ENCODE data around the gene PRIM1. TPM values are rescaled to one million over a fixed set of nuclear protein-coding genes. Genes with fewer than 3 reads are reported as not detected.
"Not testable (repeated sequence)": the region's sequence is repeated elsewhere in the genome, so short reads cannot be mapped to it uniquely, and the experiment has no call there.

PRIM1 gene
- total RNA-seq (23.2 TPM), polyA plus RNA-seq (6.2 TPM)

DNA sequence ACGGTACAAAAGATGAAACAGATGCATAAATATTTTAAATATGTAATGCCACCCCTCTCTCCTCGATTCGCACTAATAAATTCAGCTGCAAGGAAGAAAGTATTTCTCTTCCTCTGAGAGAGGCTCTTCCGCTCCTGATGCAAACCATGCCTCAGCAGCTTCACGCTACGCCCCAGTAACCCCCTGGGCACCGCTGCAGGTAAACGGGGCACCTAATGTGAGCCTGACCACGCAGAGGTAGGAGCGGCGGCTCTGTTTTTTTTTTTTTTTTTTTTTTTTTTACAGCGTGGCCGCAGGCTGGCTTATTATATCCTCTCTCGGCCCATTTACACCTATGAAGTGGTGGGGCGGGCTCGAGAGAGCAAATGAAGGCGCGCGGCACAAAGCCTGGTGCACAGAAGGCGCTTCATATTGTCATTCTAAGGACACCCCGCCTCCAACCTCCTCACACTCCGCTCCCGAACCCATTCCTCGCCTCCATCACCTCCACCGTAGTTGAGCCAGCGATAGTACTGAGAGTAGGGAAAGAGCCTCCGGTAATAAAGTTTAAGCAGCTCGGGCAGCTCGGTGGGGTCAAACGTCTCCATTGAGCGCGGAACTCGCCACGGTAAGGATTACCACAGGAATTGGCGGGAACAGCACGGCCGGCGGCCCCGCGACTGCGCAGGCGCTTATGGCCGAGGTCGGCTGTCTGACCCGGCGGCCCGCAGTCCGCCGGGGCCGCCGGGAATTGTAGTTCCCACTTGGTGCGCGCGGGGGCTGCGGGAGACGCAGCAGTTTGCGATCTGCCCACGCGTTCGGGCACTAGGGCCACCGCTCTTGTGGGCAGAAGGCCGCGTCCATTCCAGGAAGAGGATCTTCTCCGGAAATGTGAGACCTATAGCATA is at the start of gene PRIM1:
PRIM1 (minus strand) TSS at position 612 of the 887 bp plus-strand sequence; CDS start at position 587, 25 bp downstream.
- peak; percentile 18 for DNase-seq (ENCODE audit: extremely low spot score)
- Histone ChIP-seq H3K4me3 (ENCODE audit: low read depth, low read length) (peak within 1 kb of the TSS; percentile 87), H3K4me1 (ENCODE audit: insufficient read depth) (no peaks in the 10 kb centered on the region), H3K27ac (ENCODE audit: low read depth) (no peak within 1 kb of the TSS), H3K36me3 (ENCODE audit: insufficient read depth) (peaks cover 2% of the 10 kb centered on the region)
- WGBS: under 1% methylated on average over 64 of the region's 64 CpGs

DNA sequence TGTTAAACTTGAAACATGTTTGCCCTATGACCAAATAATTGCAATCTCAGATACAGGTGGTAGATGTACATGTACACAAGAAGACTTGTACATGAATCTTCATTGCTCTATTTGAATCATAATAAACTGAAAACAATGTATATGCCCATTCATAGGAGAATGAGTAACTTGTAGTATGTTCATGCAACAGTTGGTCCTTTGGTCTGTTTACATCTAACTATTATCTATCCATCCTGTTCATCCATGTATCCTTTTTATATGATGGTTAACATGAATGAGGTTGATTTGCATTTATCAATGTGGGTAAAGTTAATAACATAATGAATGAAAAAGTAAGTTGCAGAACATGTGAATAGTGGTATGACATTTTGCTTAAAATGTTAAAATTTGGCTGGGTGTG is 48.1 kb upstream of the PRIM1 start:
- H3K4me3 ChIP-seq (ENCODE audit: low read depth, low read length): no peak overlapping the region
- no peaks in the 10 kb centered on the region for H3K36me3 ChIP-seq (ENCODE audit: insufficient read depth)
- H3K4me1 ChIP-seq (ENCODE audit: insufficient read depth): no peaks in the 10 kb centered on the region
- no peak for DNase-seq (ENCODE audit: extremely low spot score)
- no peak overlapping the region for H3K27ac ChIP-seq (ENCODE audit: low read depth)

DNA sequence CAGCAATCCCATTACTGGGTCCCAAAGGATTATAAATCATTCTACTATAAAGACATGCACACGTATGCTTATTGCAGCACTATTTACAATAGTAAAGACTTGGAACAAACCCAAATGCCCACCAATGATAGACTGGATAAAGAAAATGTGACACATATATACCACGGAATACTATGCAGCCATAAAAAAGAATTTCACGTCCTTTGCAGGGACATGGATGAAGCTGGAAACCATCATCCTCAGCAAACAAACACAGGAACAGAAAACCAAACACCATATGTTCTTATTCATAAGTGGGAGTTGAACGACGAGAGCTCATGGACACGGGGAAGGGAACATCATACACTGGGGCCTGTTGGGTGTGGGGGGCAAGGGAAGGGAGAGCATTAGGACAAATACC is 47.2 kb upstream of the PRIM1 start:
- H3K27ac ChIP-seq (ENCODE audit: low read depth); H3K4me3 ChIP-seq (ENCODE audit: low read depth, low read length); H3K4me1 ChIP-seq (ENCODE audit: insufficient read depth); H3K36me3 ChIP-seq (ENCODE audit: insufficient read depth); DNase-seq (ENCODE audit: extremely low spot score): not testable (repeated sequence)
- 90% methylated on average over 6 of the region's 6 CpGs for WGBS

DNA sequence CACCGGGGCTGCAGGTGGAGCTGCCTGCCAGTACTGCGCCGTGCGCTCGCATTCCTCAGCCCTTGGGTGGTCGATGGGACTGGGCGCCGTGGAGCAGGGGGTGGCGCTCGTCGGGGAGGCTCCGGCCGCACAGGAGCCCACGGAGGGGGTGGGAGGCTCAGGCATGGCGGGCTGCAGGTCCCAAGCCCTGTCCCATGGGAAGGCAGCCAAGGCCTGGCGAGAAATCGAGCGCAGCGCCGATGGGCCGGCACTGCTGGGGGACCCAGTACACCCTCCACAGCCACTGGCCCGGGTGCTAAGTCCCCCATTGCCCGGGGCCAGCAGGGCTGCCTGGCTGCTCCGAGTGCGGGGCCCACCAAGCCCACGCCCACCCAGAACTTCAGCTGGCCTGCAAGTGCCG is 43.7 kb upstream of the PRIM1 start:
- WGBS: 97% methylated on average over 26 of the region's 27 CpGs
- H3K36me3 ChIP-seq (ENCODE audit: insufficient read depth); H3K4me1 ChIP-seq (ENCODE audit: insufficient read depth): not testable (repeated sequence)

DNA sequence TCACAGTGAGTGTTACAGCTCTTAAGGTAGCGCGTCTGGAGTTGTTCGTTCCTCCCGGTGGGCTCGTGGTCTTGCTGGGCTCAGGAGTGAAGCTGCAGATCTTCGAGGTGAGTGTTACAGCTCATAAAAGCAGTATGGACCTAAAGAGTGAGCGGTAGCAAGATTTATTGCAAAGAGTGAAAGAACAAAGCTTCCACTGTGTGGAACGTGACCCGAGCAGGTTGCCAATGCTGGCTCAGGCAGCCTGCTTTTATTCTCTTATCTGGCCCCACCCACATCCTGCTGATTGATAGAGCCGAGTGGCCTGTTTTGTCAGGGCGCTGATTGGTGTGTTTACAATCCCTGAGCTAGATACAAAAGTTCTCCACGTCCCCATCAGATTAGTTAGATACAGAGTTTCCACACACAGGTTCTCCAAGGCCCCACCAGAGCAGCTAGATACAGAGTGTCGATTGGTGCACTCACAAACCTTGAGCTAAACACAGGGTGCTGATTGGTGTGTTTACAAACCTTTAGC is 43.0 kb upstream of the PRIM1 start:
- H3K4me1 ChIP-seq (ENCODE audit: insufficient read depth); DNase-seq (ENCODE audit: extremely low spot score); H3K4me3 ChIP-seq (ENCODE audit: low read depth, low read length); H3K27ac ChIP-seq (ENCODE audit: low read depth); H3K36me3 ChIP-seq (ENCODE audit: insufficient read depth): not testable (repeated sequence)
- WGBS: 46% methylated on average over 13 of the region's 13 CpGs

More for the DNA sequence above, 43.7 kb upstream of the PRIM1 start:
- not testable (repeated sequence) for H3K4me3 ChIP-seq (ENCODE audit: low read depth, low read length); H3K27ac ChIP-seq (ENCODE audit: low read depth); DNase-seq (ENCODE audit: extremely low spot score)

DNA sequence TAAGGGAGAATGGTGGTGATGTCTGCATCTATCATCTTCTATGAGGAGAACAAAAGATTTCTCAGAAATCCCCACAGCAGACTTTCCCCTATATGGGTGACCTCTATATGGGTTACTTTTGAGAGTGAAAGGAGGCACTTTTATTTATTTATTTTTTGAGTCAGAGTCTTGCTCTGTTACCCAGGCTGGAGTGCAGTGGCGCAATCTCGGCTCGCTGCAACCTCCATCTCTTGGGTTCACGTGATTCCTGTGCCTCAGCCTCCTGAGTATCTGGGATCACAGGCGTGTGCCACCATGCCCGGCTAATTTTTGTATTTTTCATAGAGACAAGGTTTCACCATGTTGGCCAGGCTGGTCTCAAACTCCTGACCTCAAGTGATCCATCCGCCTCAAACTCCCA is 41.0 kb upstream of the PRIM1 start:
- WGBS: 93% methylated on average over 7 of the region's 7 CpGs
- H3K4me3 ChIP-seq (ENCODE audit: low read depth, low read length); H3K27ac ChIP-seq (ENCODE audit: low read depth); DNase-seq (ENCODE audit: extremely low spot score); H3K4me1 ChIP-seq (ENCODE audit: insufficient read depth); H3K36me3 ChIP-seq (ENCODE audit: insufficient read depth): not testable (repeated sequence)

DNA sequence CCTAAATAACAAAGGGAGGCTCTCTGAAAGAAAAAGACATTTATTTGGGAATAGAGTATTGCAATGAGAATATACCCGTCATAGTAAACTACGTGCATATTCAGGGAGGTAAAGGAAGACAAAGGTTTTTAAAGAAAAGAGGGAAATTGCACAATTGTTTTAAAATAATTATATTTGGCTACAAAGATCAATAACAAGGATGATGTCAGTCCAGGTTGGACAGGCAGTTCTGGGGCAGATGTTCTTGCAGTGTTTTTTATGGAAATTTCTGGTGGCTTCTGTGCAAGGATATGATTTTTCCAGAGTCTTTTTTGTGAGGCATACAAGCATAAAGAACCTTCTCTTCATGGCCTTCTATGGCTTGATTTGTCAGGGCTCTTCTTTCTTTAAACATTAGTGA is 40.6 kb upstream of the PRIM1 start:
- Histone ChIP-seq H3K4me3 (ENCODE audit: low read depth, low read length) (no peak overlapping the region), H3K4me1 (ENCODE audit: insufficient read depth) (no peaks in the 10 kb centered on the region), H3K27ac (ENCODE audit: low read depth) (no peak overlapping the region), H3K36me3 (ENCODE audit: insufficient read depth) (no peaks in the 10 kb centered on the region)
- DNase-seq (ENCODE audit: extremely low spot score): no peak
- 89% methylated on average over 2 of the region's 2 CpGs for WGBS

DNA sequence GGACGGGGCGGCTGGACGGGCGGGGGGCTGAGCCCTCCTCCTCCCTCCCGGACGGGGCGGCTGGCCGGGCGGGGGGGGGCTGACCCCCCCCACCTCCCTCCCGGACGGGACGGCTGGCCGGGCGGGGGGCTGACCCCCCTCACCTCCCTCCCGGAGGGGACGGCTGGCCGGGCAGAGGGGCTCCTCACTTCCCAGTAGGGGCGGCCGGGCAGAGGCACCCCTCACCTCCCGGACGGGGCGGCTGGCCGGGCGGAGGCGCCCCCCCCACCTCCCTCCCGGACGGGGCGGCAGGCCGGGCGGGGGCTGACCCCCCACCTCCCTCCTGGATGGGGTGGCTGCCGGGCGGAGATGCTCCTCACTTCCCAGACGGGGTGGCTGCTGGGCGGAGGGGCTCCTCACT is 37.3 kb upstream of the PRIM1 start:
- H3K27ac ChIP-seq (ENCODE audit: low read depth); H3K4me3 ChIP-seq (ENCODE audit: low read depth, low read length); H3K36me3 ChIP-seq (ENCODE audit: insufficient read depth); H3K4me1 ChIP-seq (ENCODE audit: insufficient read depth); DNase-seq (ENCODE audit: extremely low spot score): not testable (repeated sequence)
- WGBS: 89% methylated on average over 30 of the region's 34 CpGs

DNA sequence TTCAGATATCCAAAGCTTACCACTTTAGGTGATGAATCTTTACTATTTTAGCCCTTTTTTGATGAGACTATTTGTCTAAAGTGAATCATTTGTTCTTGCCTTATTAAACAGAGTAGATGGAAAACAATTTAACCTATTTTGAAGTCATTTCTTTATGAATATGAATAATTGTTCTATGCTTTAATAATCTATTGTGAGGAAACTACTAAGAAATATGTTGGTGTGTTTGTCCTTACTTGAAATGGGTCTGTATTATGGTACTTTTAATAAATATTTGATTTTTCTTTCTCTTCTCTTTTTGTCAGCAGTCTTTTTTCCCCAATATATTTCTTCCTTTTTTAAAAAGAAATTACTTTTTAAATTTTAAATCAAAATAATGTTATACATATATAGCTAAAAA is 35.4 kb upstream of the PRIM1 start:
- Histone ChIP-seq H3K4me3 (ENCODE audit: low read depth, low read length) (no peak overlapping the region), H3K4me1 (ENCODE audit: insufficient read depth) (no peaks in the 10 kb centered on the region), H3K36me3 (ENCODE audit: insufficient read depth) (no peaks in the 10 kb centered on the region), H3K27ac (ENCODE audit: low read depth) (no peak overlapping the region)
- no peak for DNase-seq (ENCODE audit: extremely low spot score)

DNA sequence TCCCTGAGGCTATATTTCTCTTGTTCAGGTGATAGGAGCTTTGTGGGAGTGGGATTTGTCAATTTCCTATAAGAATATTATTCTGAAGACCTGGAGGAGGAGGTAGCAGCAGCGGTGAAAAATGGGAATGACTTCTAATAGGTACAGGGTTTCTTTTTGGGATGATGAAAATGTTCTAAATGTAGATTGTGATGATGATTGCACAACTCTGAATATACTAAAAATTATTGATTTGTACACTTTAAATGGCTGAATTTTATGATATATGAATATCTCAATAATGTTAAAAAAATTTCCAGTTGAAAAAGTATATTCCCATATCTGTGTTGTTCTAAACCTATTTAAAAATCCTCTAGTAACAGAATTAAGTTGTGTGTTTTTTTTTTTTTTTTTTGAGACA is 33.8 kb upstream of the PRIM1 start:
- H3K4me3 ChIP-seq (ENCODE audit: low read depth, low read length): no peak overlapping the region
- no peaks in the 10 kb centered on the region for H3K36me3 ChIP-seq (ENCODE audit: insufficient read depth)
- 97% methylated on average over 1 of the region's 1 CpG for WGBS
- no peaks in the 10 kb centered on the region for H3K4me1 ChIP-seq (ENCODE audit: insufficient read depth)
- DNase-seq (ENCODE audit: extremely low spot score): no peak
- no peak overlapping the region for H3K27ac ChIP-seq (ENCODE audit: low read depth)

DNA sequence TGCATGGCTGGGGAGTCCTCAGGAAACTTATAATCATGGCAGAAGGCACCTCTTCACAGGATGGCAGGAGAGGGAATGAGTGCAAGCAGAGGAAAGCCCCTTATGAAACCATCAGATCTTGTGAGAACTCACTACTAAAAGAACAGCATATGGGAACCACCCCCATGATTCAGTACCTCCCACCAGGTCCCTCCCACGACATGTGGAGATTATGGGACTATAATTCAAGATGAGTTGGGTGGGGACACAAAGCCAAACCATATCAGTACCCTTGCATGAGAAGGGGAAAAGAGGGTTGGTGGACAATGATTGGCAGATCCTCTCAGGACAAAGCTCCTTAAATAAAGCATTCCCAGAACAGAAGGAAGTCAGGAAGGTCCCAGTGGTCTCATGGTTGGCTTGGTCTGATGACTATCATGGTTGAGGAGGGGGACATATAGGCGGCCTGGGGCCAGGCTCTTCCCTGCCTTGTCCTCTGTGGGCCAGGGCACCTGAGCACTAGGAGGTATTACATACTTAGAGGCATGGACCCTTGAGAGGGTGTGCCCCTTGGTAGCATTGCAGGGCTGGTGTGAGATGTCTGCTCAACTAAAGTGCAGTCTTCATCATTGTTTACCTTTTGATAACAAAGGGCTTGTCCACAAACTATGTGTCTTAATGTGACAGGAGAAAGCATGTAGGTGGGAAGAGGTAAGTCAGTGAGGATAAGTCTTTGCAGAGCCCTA is 33.2 kb upstream of the PRIM1 start:
- no peak for DNase-seq (ENCODE audit: extremely low spot score)
- 67% methylated on average over 2 of the region's 2 CpGs for WGBS
- Histone ChIP-seq H3K36me3 (ENCODE audit: insufficient read depth) (no peaks in the 10 kb centered on the region), H3K4me3 (ENCODE audit: low read depth, low read length) (no peak overlapping the region), H3K4me1 (ENCODE audit: insufficient read depth) (no peaks in the 10 kb centered on the region), H3K27ac (ENCODE audit: low read depth) (no peak overlapping the region)

DNA sequence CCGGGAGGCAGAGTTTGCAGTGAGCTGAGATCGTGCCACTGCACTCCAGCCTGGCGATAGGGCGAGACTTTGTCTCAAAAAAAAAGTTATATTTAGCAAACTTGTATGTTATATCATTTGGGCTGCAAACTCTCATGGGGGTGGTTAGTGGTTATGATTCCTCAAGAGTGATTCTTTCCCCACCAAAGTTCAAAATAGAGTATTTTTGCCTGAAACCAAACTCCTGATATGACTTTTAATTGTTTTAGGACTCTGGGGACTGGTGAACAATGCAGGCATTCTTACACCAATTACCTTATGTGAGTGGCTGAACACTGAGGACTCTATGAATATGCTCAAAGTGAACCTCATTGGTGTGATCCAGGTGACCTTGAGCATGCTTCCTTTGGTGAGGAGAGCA is 29.6 kb upstream of the PRIM1 start:
- H3K27ac ChIP-seq (ENCODE audit: low read depth): no peak overlapping the region
- WGBS: 92% methylated on average over 4 of the region's 4 CpGs
- no peak overlapping the region for H3K4me3 ChIP-seq (ENCODE audit: low read depth, low read length)
- DNase-seq (ENCODE audit: extremely low spot score): no peak
- no peaks in the 10 kb centered on the region for H3K36me3 ChIP-seq (ENCODE audit: insufficient read depth)
- H3K4me1 ChIP-seq (ENCODE audit: insufficient read depth): no peaks in the 10 kb centered on the region

DNA sequence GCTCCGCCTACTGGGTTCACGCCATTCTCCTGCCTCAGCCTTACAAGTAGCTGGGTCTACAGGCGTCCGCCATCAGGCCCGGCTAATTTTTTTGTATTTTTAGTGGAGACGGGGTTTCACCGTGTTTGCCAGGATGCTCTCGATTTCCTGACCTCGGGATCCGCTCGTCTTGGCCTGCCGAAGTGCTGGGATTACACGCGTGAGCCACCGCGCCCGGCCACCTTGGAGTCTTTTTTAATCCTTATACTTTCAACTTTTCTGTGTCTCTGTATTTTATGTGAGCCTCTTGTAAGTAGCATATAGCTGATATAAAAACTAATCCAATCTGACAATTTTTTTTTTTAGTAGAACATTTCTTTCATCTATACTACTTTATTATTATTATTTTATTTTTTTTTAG is 26.6 kb upstream of the PRIM1 start:
- Histone ChIP-seq H3K27ac (ENCODE audit: low read depth) (no peak overlapping the region), H3K4me1 (ENCODE audit: insufficient read depth) (no peaks in the 10 kb centered on the region), H3K36me3 (ENCODE audit: insufficient read depth) (no peaks in the 10 kb centered on the region), H3K4me3 (ENCODE audit: low read depth, low read length) (no peak overlapping the region)
- 92% methylated on average over 17 of the region's 17 CpGs for WGBS
- DNase-seq (ENCODE audit: extremely low spot score): no peak

DNA sequence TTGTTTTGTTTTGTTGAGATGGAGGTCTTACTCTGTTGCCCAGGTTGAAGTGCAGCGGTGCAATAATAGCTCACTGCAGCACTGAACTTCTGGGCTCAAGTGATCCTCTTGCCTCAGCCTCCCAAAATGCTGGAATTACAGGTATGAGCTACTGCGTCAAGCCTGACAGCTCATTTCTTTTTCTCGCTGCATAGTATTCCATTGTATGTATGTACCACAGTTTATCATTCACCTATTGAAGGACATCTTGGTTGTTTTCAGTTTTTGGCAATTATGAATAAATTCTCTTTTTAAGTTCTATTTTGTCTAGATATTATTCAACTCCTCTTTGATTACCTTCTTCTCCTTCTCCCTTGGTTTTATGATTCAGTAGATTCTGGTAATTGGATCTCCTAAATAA is 24.5 kb upstream of the PRIM1 start:
- Histone ChIP-seq H3K4me1 (ENCODE audit: insufficient read depth) (no peaks in the 10 kb centered on the region), H3K36me3 (ENCODE audit: insufficient read depth) (no peaks in the 10 kb centered on the region), H3K27ac (ENCODE audit: low read depth) (no peak overlapping the region), H3K4me3 (ENCODE audit: low read depth, low read length) (no peak overlapping the region)
- WGBS: 99% methylated on average over 3 of the region's 3 CpGs
- no peak for DNase-seq (ENCODE audit: extremely low spot score)

Data from urinary bladder (tissue), 4 donors.